ENCODE results near the gene SERPINB12.

DNA sequence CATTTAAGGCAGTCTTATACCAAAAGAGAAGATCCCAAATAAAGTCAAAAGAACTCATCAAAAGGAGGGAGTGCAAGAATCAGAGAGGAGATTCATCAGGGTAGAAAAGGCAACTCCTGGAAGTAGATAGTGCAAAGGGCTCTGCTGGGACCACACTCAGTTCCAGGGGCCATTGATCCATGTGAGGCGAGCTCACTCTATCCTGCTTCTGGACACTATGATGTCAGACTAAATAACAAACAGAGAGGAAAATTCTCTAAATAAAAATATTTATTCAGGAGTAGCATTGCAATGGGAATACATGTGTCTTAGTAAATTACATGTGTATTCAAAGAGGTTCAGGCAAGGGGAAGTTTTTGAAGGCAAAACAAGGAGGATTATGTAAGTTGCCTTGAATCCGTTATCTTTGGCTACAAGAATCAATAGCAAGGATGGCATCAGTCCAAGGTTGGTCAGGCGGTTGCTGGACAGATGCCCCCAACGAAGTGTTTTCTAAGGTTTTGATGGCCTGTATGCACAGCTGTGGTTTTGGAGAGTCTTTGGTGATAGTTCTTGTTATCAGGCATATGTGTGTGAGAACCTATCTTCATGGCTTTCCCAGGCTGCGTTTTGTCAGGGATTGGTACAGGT is 13.2 kb upstream of the SERPINB12 start:
- TF ChIP-seq, protein P1, sequence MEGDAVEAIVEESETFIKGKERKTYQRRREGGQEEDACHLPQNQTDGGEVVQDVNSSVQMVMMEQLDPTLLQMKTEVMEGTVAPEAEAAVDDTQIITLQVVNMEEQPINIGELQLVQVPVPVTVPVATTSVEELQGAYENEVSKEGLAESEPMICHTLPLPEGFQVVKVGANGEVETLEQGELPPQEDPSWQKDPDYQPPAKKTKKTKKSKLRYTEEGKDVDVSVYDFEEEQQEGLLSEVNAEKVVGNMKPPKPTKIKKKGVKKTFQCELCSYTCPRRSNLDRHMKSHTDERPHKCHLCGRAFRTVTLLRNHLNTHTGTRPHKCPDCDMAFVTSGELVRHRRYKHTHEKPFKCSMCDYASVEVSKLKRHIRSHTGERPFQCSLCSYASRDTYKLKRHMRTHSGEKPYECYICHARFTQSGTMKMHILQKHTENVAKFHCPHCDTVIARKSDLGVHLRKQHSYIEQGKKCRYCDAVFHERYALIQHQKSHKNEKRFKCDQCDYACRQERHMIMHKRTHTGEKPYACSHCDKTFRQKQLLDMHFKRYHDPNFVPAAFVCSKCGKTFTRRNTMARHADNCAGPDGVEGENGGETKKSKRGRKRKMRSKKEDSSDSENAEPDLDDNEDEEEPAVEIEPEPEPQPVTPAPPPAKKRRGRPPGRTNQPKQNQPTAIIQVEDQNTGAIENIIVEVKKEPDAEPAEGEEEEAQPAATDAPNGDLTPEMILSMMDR (IDR thresholded peaks at IDR 0.05), result no peak
- TF ChIP-seq POLR2A (IDR thresholded peaks at IDR 0.05), result no peak

All from body of pancreas (tissue), 4 donors.